ENCODE results near the gene ZNF668. TPM values are rescaled to one million over a fixed set of nuclear protein-coding genes. Genes with fewer than 3 reads are reported as not detected.

The ZNF668 gene
- total and polyA plus RNA-seq, 2 donors (not counting 1 experiment from before 2014, with no cell fraction given) = 8.1 to 12.1 TPM

- H3K4me3 ChIP-seq (replicated peaks in 1 of 4; ENCODE audit: control extremely low read depth in 1 of 4, insufficient read depth in 1 of 4, low read depth in 3 of 4, low read length in 4 of 4) = no peak overlapping the region
- no peak for DNase-seq (ENCODE audit: low read depth in 2 of 2)
- H3K79me2 ChIP-seq (ENCODE audit: control insufficient read depth, insufficient read depth, low read length) = peaks cover 12% of the 10 kb centered on the region
- H3K27ac ChIP-seq (ENCODE audit: insufficient read depth, low read length) = no peak overlapping the region
- H3K9ac ChIP-seq (ENCODE audit: insufficient read depth, low read length) = no peak overlapping the region
- no peak overlapping the region for H3K4me2 ChIP-seq (ENCODE audit: extremely low read depth, insufficient read depth, low read length)
- H3K36me3 ChIP-seq (ENCODE audit: control insufficient read depth, insufficient read depth, low read length) = peaks cover 15% of the 10 kb centered on the region
- no peak overlapping the region for H2AFZ ChIP-seq (ENCODE audit: low read length)
- H3K27me3 ChIP-seq (ENCODE audit: control insufficient read depth, insufficient read depth, low read length) = no peaks in the 10 kb centered on the region
- peaks cover 2% of the 10 kb centered on the region for H3K4me1 ChIP-seq (ENCODE audit: control insufficient read depth, extremely low read depth, insufficient read depth, low read length)
- TF ChIP-seq EZH2 (IDR thresholded peaks at IDR 0.05; ENCODE audit: low read length, missing control alignments) (no peak), CTCF (conservative IDR thresholded peaks at IDR 0.05 in 1 of 2, IDR thresholded peaks at IDR 0.05 in 1 of 2; ENCODE audit: low read depth in 1 of 2, low read length in 2 of 2) (no peak)
- no peaks in the 10 kb centered on the region for H3K9me3 ChIP-seq (ENCODE audit: control insufficient read depth, insufficient read depth, low read depth, low read length)
- peaks cover 2% of the 10 kb centered on the region for H4K20me1 ChIP-seq (ENCODE audit: control insufficient read depth, extremely low read depth, insufficient read depth, low read length)
Observed at GRCh38 chr16:31036691-31037090, 37.3 kb downstream of the ZNF668 start.

GRCh38 chr16:31033709-31034492 is 40.1 kb downstream of the ZNF668 start:
- peaks cover 2% of the 10 kb centered on the region for H4K20me1 ChIP-seq (ENCODE audit: control insufficient read depth, extremely low read depth, insufficient read depth, low read length)
- H3K4me2 ChIP-seq (ENCODE audit: extremely low read depth, insufficient read depth, low read length) = peak overlapping the region; percentile 88
- TF ChIP-seq EZH2 (IDR thresholded peaks at IDR 0.05; ENCODE audit: low read length, missing control alignments) = no peak
- TF ChIP-seq CTCF (conservative IDR thresholded peaks at IDR 0.05 in 1 of 2, IDR thresholded peaks at IDR 0.05 in 1 of 2; ENCODE audit: low read depth in 1 of 2, low read length in 2 of 2) = no peak
- DNase-seq (ENCODE audit: low read depth in 2 of 2) = peak; percentile 63 to 78
- H2AFZ ChIP-seq (ENCODE audit: low read length) = peak overlapping the region; percentile 75
- peak overlapping the region; percentile 85 to 100 (median 100) for H3K4me3 ChIP-seq (replicated peaks in 1 of 4; ENCODE audit: control extremely low read depth in 1 of 4, insufficient read depth in 1 of 4, low read depth in 3 of 4, low read length in 4 of 4)
- peak overlapping the region; percentile 97 for H3K27ac ChIP-seq (ENCODE audit: insufficient read depth, low read length)
- H3K27me3 ChIP-seq (ENCODE audit: control insufficient read depth, insufficient read depth, low read length) = no peaks in the 10 kb centered on the region
- H3K79me2 ChIP-seq (ENCODE audit: control insufficient read depth, insufficient read depth, low read length) = peaks cover 12% of the 10 kb centered on the region
- H3K9me3 ChIP-seq (ENCODE audit: control insufficient read depth, insufficient read depth, low read depth, low read length) = no peaks in the 10 kb centered on the region
- H3K4me1 ChIP-seq (ENCODE audit: control insufficient read depth, extremely low read depth, insufficient read depth, low read length) = peaks cover 2% of the 10 kb centered on the region
- peaks cover 13% of the 10 kb centered on the region for H3K36me3 ChIP-seq (ENCODE audit: control insufficient read depth, insufficient read depth, low read length)
- peak overlapping the region; percentile 85 for H3K9ac ChIP-seq (ENCODE audit: insufficient read depth, low read length)

- Histone ChIP-seq H4K20me1 (ENCODE audit: control insufficient read depth, extremely low read depth, insufficient read depth, low read length) (peaks cover 2% of the 10 kb centered on the region), H3K4me1 (ENCODE audit: control insufficient read depth, extremely low read depth, insufficient read depth, low read length) (peaks cover 2% of the 10 kb centered on the region)
- peak; percentile 97 to 99 for DNase-seq (ENCODE audit: low read depth in 2 of 2)
Observed at GRCh38 chr16:31032736-31033708, 41.0 kb downstream of the ZNF668 start, which contains the start of gene STX4. Gene STX4, plus strand, starts transcription at chr16:31033558. Its CDS starts 248 bp downstream, at chr16:31033806.

More at GRCh38 chr16:31032736-31033708, 41.0 kb downstream of the ZNF668 start, which contains the start of gene STX4:
- Histone ChIP-seq H3K36me3 (ENCODE audit: control insufficient read depth, insufficient read depth, low read length) (peaks cover 11% of the 10 kb centered on the region), H3K4me3 (replicated peaks in 1 of 4; ENCODE audit: control extremely low read depth in 1 of 4, insufficient read depth in 1 of 4, low read depth in 3 of 4, low read length in 4 of 4) (peak within 1 kb of the TSS; percentile 85 to 100 (median 100)), H3K4me2 (ENCODE audit: extremely low read depth, insufficient read depth, low read length) (peak within 1 kb of the TSS; percentile 97), H2AFZ (ENCODE audit: low read length) (peak within 1 kb of the TSS; percentile 75), H3K27me3 (ENCODE audit: control insufficient read depth, insufficient read depth, low read length) (no peaks in the 10 kb centered on the region), H3K27ac (ENCODE audit: insufficient read depth, low read length) (peak within 1 kb of the TSS; percentile 97), H3K9me3 (ENCODE audit: control insufficient read depth, insufficient read depth, low read depth, low read length) (no peaks in the 10 kb centered on the region), H3K9ac (ENCODE audit: insufficient read depth, low read length) (peak within 1 kb of the TSS; percentile 95), H3K79me2 (ENCODE audit: control insufficient read depth, insufficient read depth, low read length) (peaks cover 12% of the 10 kb centered on the region)
- no peak for TF ChIP-seq CTCF (conservative IDR thresholded peaks at IDR 0.05 in 1 of 2, IDR thresholded peaks at IDR 0.05 in 1 of 2; ENCODE audit: low read depth in 1 of 2, low read length in 2 of 2)
- TF ChIP-seq EZH2 (IDR thresholded peaks at IDR 0.05; ENCODE audit: low read length, missing control alignments) = no peak

Measured in fibroblast of lung (primary cell).